IMR-90 (cell line): ENCODE data around the gene DCANP1. TPM values are rescaled to one million over a fixed set of nuclear protein-coding genes. Genes with fewer than 3 reads are reported as not detected.

ENCODE experiments used
- ATAC-seq: fragments of 200-7000 bp; cut with Tn5 transposase; 2 replicates; pipeline ENCODE4 v1.9.1; 2020; ENCODE audit warnings: low read depth, mild to moderate bottlenecking, moderate library complexity
- BruUV-seq: library from RNA; stranded (reverse); fragments of 400-500 nt; replicated peaks from 2 replicates; lab custom pipeline; 2021; lab: Mats Ljungman, UMichigan
- CTCF ChIA-PET: fragments of 300-600 bp; formaldehyde crosslinking; extraction: SDS; loops from one replicate; lab custom pipeline; 2021; ENCODE audit warnings: antibody characterized with exemption; lab: Yijun Ruan, JAX
- POLR2A ChIA-PET: fragments of 300-600 bp; sonication (Branson Sonifier 250); formaldehyde crosslinking; loops from one replicate; lab custom pipeline; 2022; ENCODE audit warnings: antibody characterized with exemption; ENCODE audit not compliant: unreplicated experiment; lab: Charles Lee
- DNase-seq: peaks from one replicate; pipeline ENCODE4 v3.0.0; 2013
- H2AFZ ChIP-seq: replicated peaks from 2 replicates; pipeline ENCODE3; 2013; ENCODE audit warnings: low read length, mild to moderate bottlenecking; ENCODE audit not compliant: poor library complexity
- H2AK5ac ChIP-seq: 2 replicates; pipeline ENCODE4 v1.6.1; 2013; ENCODE audit warnings: low read depth, low read length, inconsistent platforms
- H2AK9ac ChIP-seq: replicated peaks from 2 replicates; pipeline ENCODE3; 2013; ENCODE audit warnings: mild to moderate bottlenecking, low read depth, low read length, moderate library complexity; ENCODE audit not compliant: poor library complexity
- H2BK120ac ChIP-seq: 2 replicates; pipeline ENCODE4 v1.6.1; 2013; ENCODE audit warnings: low read depth, low read length, inconsistent platforms
- H2BK15ac ChIP-seq: 3 replicates; pipeline ENCODE4 v1.6.1; 2013; ENCODE audit warnings: low read depth, low read length, inconsistent platforms
- H2BK20ac ChIP-seq: 2 replicates; pipeline ENCODE4 v1.6.1; 2013; ENCODE audit warnings: low read depth, mild to moderate bottlenecking, inconsistent platforms, low read length, moderate library complexity
- H2BK5ac ChIP-seq: 2 replicates; pipeline ENCODE4 v1.6.1; 2013; ENCODE audit warnings: mild to moderate bottlenecking, low read depth, low read length, inconsistent platforms; ENCODE audit not compliant: poor library complexity, severe bottlenecking
- H3K14ac ChIP-seq: replicated peaks from 2 replicates; pipeline ENCODE4 v1.6.1; 2013; ENCODE audit warnings: low read depth, low read length, inconsistent platforms
- H3K18ac ChIP-seq: 2 replicates; pipeline ENCODE4 v1.6.1; 2013; ENCODE audit warnings: low read depth, low read length, control low read depth
- H3K23ac ChIP-seq: 2 replicates; pipeline ENCODE4 v1.6.1; 2013; ENCODE audit warnings: low read depth, low read length, inconsistent platforms
- H3K27ac ChIP-seq: 2 replicates; pipeline ENCODE4 v1.5.1; 2013; ENCODE audit warnings: mild to moderate bottlenecking, control low read depth, low read length; ENCODE audit not compliant: insufficient read depth
- H3K27me3 ChIP-seq: 2 replicates; pipeline ENCODE4 v1.6.1; 2013; ENCODE audit warnings: low read length; ENCODE audit not compliant: control insufficient read depth, insufficient read depth
- H3K36me3 ChIP-seq: 2 replicates; pipeline ENCODE4 v1.6.1; 2013; ENCODE audit warnings: low read length, mixed read lengths; ENCODE audit not compliant: control insufficient read depth, insufficient read depth
- H3K4ac ChIP-seq: 2 replicates; pipeline ENCODE4 v1.6.1; 2013; ENCODE audit warnings: low read depth, low read length, inconsistent platforms
- H3K4me1 ChIP-seq: 2 replicates; pipeline ENCODE4 v1.6.1; 2013; ENCODE audit warnings: low read length, mixed read lengths; ENCODE audit not compliant: control insufficient read depth, insufficient read depth
- H3K4me2 ChIP-seq: 2 replicates; pipeline ENCODE4 v1.6.1; 2013; ENCODE audit warnings: low read depth, mild to moderate bottlenecking, control low read depth, low read length, moderate library complexity
- H3K4me3 ChIP-seq: 2 replicates; pipeline ENCODE4 v1.5.1; 2013; ENCODE audit warnings: low read depth, mild to moderate bottlenecking, control low read depth, low read length, moderate library complexity; ENCODE audit not compliant: insufficient read depth
- H3K56ac ChIP-seq: 2 replicates; pipeline ENCODE4 v1.6.1; 2013; ENCODE audit warnings: low read length, inconsistent platforms; ENCODE audit not compliant: insufficient read depth; ENCODE audit errors: extremely low read depth
- H3K79me1 ChIP-seq, 2 experiments: 2 replicates each; pipeline ENCODE4 v1.6.1; 2013; ENCODE audit warnings: low read length in 2 of 2, inconsistent platforms in 1 of 2, low read depth in 1 of 2
- H3K9ac ChIP-seq: 2 replicates; pipeline ENCODE4 v1.6.1; 2013; ENCODE audit warnings: low read depth, low read length, control low read depth
- H3K9me1 ChIP-seq: 2 replicates; pipeline ENCODE4 v1.6.1; 2013; ENCODE audit warnings: low read length, inconsistent platforms; ENCODE audit not compliant: insufficient read depth
- H3K9me3 ChIP-seq: 2 replicates; pipeline ENCODE4 v1.6.1; 2013; ENCODE audit warnings: low read length; ENCODE audit not compliant: control insufficient read depth, insufficient read depth
- H4K20me1 ChIP-seq: 2 replicates; pipeline ENCODE4 v1.6.1; 2013; ENCODE audit warnings: low read length, inconsistent platforms; ENCODE audit not compliant: insufficient read depth
- H4K5ac ChIP-seq: 2 replicates; pipeline ENCODE4 v1.6.1; 2013; ENCODE audit warnings: mild to moderate bottlenecking, low read depth, low read length, control low read depth
- H4K8ac ChIP-seq, 2 experiments: 2 replicates each; pipeline ENCODE4 v1.6.1; 2013; ENCODE audit warnings: low read depth in 2 of 2, low read length in 2 of 2, control low read depth in 1 of 2, inconsistent platforms in 1 of 2
- H4K91ac ChIP-seq: 2 replicates; pipeline ENCODE4 v1.6.1; 2013; ENCODE audit warnings: low read depth, low read length, inconsistent platforms; ENCODE audit not compliant: insufficient read depth
- BHLHE40 ChIP-seq: fragments of 150-350 bp; IDR thresholded peaks from 2 replicates; pipeline ENCODE4 v1.6.1; 2016; ENCODE audit warnings: mild to moderate bottlenecking, low read depth, low read length
- MAFK ChIP-seq: IDR thresholded peaks from 2 replicates; pipeline ENCODE4 v1.6.1; 2012; ENCODE audit warnings: low read depth, low read length, improper control_type of control experiment
- NFE2L2 ChIP-seq: fragments of 150-350 bp; IDR thresholded peaks from 2 replicates; pipeline ENCODE4 v1.6.1; 2016; ENCODE audit warnings: low read depth, mild to moderate bottlenecking, low read length
- POLR2A ChIP-seq: IDR thresholded peaks from 2 replicates; pipeline ENCODE4 v1.6.1; 2012; ENCODE audit warnings: mild to moderate bottlenecking, low read depth, low read length
- RCOR1 ChIP-seq: IDR thresholded peaks from 2 replicates; pipeline ENCODE4 v1.6.1; 2012; ENCODE audit warnings: mild to moderate bottlenecking, low read length, improper control_type of control experiment; ENCODE audit not compliant: insufficient replicate concordance
- SMC3 ChIP-seq: fragments of 150-350 bp; IDR thresholded peaks from 2 replicates; pipeline ENCODE4 v1.6.1; 2016; ENCODE audit warnings: low read depth, mild to moderate bottlenecking, antibody characterized with exemption, low read length, moderate library complexity
- WGBS, 2 experiments: methylation state at CpG; one replicate each; pipeline versions ENCODE4 v1.1.5 to v1.1.7; 2013; ENCODE audit warnings: missing lambda C conversion rate in 2 of 2; ENCODE audit not compliant: insufficient read length in 1 of 2; ENCODE audit errors: extremely low coverage in 2 of 2; 5-methylcytosine and 5-hydroxymethylcytosine counted together
- dilution Hi-C: fragments of 300-500 bp; cut with HindIII; formaldehyde crosslinking; loops from one replicate; pipeline ENCODE4 v1.14.3; 2018; ENCODE audit warnings: low sequenced_read_pairs; ENCODE audit not compliant: unreplicated experiment
- in situ Hi-C: fragments of 300-500 bp; cut with MboI; formaldehyde crosslinking; loops from 3 replicates; pipeline ENCODE4 v1.14.3; 2019; ENCODE audit warnings: low sequenced_read_pairs, inconsistent platforms, mixed read lengths
- intact Hi-C: fragments of 100-400 bp; cut with micrococcal nuclease; formaldehyde crosslinking; loops from 2 replicates; pipeline ENCODE4 v1.10.0; 2022
- polyA plus RNA-seq, 3 experiments: library from polyadenylated mRNA; depleted of rRNA; stranded (reverse); fragments of >200 nt; gene quantifications; 2 replicates each; pipeline ENCODE4 v1.2.3, GENCODE V29; 2012; ENCODE audit warnings: low replicate concordance in 1 of 3
- total RNA-seq: library from RNA; depleted of rRNA; stranded (reverse); fragments of >200 nt; gene quantifications from 2 replicates; pipeline ENCODE4 v1.2.3, GENCODE V29; 2012

DCANP1 gene
- total and polyA plus RNA-seq, 2 of the 4 experiments (the other 2 are of a cell fraction): not detected

GRCh38 chr5:135441919-135442318 is 5.2 kb downstream of the DCANP1 start:
- H3K9me1 ChIP-seq: peaks cover 9% of the 10 kb centered on the region

More at GRCh38 chr5:135441919-135442318, 5.2 kb downstream of the DCANP1 start:
- no peak overlapping the region for H3K4ac ChIP-seq
- DNase-seq (no peak), ATAC-seq (no peak)
- H2BK20ac ChIP-seq: no peak overlapping the region
- H3K14ac ChIP-seq: no peak overlapping the region
- H3K4me3 ChIP-seq: no peak overlapping the region
- H3K23ac ChIP-seq: no peak overlapping the region
- in situ Hi-C loops (no loop called here), dilution Hi-C loops (no loop called here), intact Hi-C loops (no loop called here)
- H3K79me1 ChIP-seq: no peaks in the 10 kb centered on the region
- H4K5ac ChIP-seq: no peak overlapping the region
- H3K9ac ChIP-seq: no peak overlapping the region
- H3K18ac ChIP-seq: no peak overlapping the region
- no peaks in the 10 kb centered on the region for H3K9me3 ChIP-seq
- H2AFZ ChIP-seq: no peak overlapping the region
- H3K4me2 ChIP-seq: no peak overlapping the region
- no peaks in the 10 kb centered on the region; the same call in 1 of the 2 replicates for H3K27me3 ChIP-seq
- 83% methylated on average over 2 of the region's 4 CpGs; no CpG with 5 or more reads in 1 of the 2 experiments for WGBS, 2 experiments
- ChIA-PET POLR2A (no interaction called here), CTCF (interaction anchor here (1.3 to 1.4 kb wide), 3 partner anchors 16 to 124 kb away, joined by 3 read pairs; no protein-coding TSS in a partner anchor)
- no peak overlapping the region for H4K8ac ChIP-seq
- peaks cover 11% of the 10 kb centered on the region for H3K4me1 ChIP-seq
- no peak overlapping the region for H4K91ac ChIP-seq
- no TSS peak for BruUV-seq
- H2AK9ac ChIP-seq: no peak overlapping the region
- no peaks in the 10 kb centered on the region for H4K20me1 ChIP-seq
- no peak overlapping the region for H3K27ac ChIP-seq
- no peak for TF ChIP-seq POLR2A
- TF ChIP-seq RCOR1: no peak
- TF ChIP-seq BHLHE40: no peak
- TF ChIP-seq SMC3: no peak
- no peak for TF ChIP-seq MAFK
- no peak for TF ChIP-seq NFE2L2
- H2AK5ac ChIP-seq: no peak overlapping the region
- H3K36me3 ChIP-seq: no peaks in the 10 kb centered on the region
- H2BK5ac ChIP-seq: no peak overlapping the region
- H2BK15ac ChIP-seq: no peak overlapping the region
- H2BK120ac ChIP-seq: no peak overlapping the region
- no peak overlapping the region for H3K56ac ChIP-seq
